Pancreas (tissue), 10 donors: ENCODE data around the gene CSMD2. TPM values are rescaled to one million over a fixed set of nuclear protein-coding genes. Genes with fewer than 3 reads are reported as not detected.

Experiments used
- ATAC-seq, 4 donors: fragments of 200-7000 bp; cut with Tn5 transposase; one replicate each; pipeline versions ENCODE4 v1.8.0 to v1.9.1; 2020; ENCODE audit warnings: mild to moderate bottlenecking in 4 of 4, moderate library complexity in 4 of 4
- DNase-seq, 6 donors: peaks; one replicate each; pipeline ENCODE4 v3.0.0-alpha.2; 2020
- FAIRE-seq: peaks from 2 replicates; lab custom pipeline; 2012; peaks lifted over from hg19 to GRCh38; lab: Jason Lieb, UNC
- H3K27ac ChIP-seq, 4 donors: fragments of 200-600 bp; sonication (generic); 1 replicate in 3 of 4; 2 replicates in 1 of 4; pipeline versions ENCODE4 v1.5.0 to v1.8.0; 2020
- H3K27me3 ChIP-seq, 4 donors: fragments of 200-600 bp; one replicate each; pipeline ENCODE4 v1.8.0; 2021
- H3K36me3 ChIP-seq, 3 donors: fragments of 200-600 bp; sonication (generic) in 1 of 3; one replicate each; pipeline versions ENCODE4 v1.5.0 to v1.8.0; 2020 to 2021
- H3K4me1 ChIP-seq, 3 donors: fragments of 200-600 bp; one replicate each; pipeline ENCODE4 v1.8.0; 2021
- H3K4me3 ChIP-seq, 4 donors: fragments of 200-600 bp; sonication (generic) in 2 of 4; one replicate each; pipeline versions ENCODE4 v1.5.0 to v1.8.0; 2020 to 2021
- H3K9me3 ChIP-seq, 4 donors: fragments of 200-600 bp; one replicate each; pipeline ENCODE4 v1.8.0; 2021
- CTCF ChIP-seq, 4 donors: fragments of 200-600 bp; sonication (generic) in 3 of 4; IDR thresholded peaks; one replicate each; pipeline versions ENCODE4 v1.5.0 to v1.8.0; 2021; ENCODE audit warnings: antibody characterized with exemption in 4 of 4
- WGBS, 2 donors: extraction: QIAGEN DNeasy Blood & Tissue Kit; methylation state at CpG; one replicate each; pipeline ENCODE4 v1.1.7; 2013; 5-methylcytosine and 5-hydroxymethylcytosine counted together
- intact Hi-C, 3 donors: fragments of 100-400 bp; cut with DNase I; formaldehyde crosslinking; loops; one replicate each; pipeline versions ENCODE4 v1.11.1 to v1.14.2; 2022
- polyA plus RNA-seq, 2 donors: library from polyadenylated mRNA; stranded (reverse); fragments of 200-250 nt; gene quantifications; one replicate each; pipeline ENCODE4 v1.2.3, GENCODE V29; 2013
- total RNA-seq, 6 donors: library from RNA; stranded (reverse); fragmentation: NEBNext Ultra II Directional in 4 of 6; extraction: Animal tissue kit (Norgen Biotek cat#: 25700) in 4 of 6; gene quantifications; one replicate each; pipeline versions ENCODE4 v1.2.1 to v1.2.4, GENCODE V29; 2021 to 2023
- donor health status: healthy with polysubstance abuse.
- donor health status: DM: no; HTN: no; CAD: no; lungs with moderate emphysema.
- donor health status: DM: no; HTN: no; CAD: no.
- donor health status: control.
- donor health status: control.
- donor health status: Bipolar disorder and iron deficiency.
- donor health status: DM: yes; HTN: yes; CAD: no.
- donor health status: DM: no; HTN: no; CAD: no.
- donor health status: DM: no; HTN: no; CAD: no.
- donor health status: DM: yes; HTN: yes; CAD: no.

The CSMD2 gene
- total and polyA plus RNA-seq, 8 donors = 0.04 to 2.0 (median 0.36) TPM

- no peak overlapping the region for H3K4me3 ChIP-seq
- TF ChIP-seq CTCF (IDR thresholded peaks at IDR 0.05) = no peak
- H3K4me1 ChIP-seq = no peaks in the 10 kb centered on the region
- FAIRE-seq (no peak), ATAC-seq (no peak), DNase-seq (no peak)
- intact Hi-C loops = no loop called here
- H3K27me3 ChIP-seq = no peaks in the 10 kb centered on the region
- no peaks in the 10 kb centered on the region for H3K9me3 ChIP-seq
- H3K27ac ChIP-seq = no peak overlapping the region
- no peaks in the 10 kb centered on the region for H3K36me3 ChIP-seq
- 32 to 33% methylated on average over 2 of the region's 2 CpGs for WGBS, 2 donors
These were observed 454.1 kb downstream of the CSMD2 start for GRCh38 chr1:33710967-33711366.

GRCh38 chr1:33709783-33710718 is 455.0 kb downstream of the CSMD2 start:
- DNase-seq (no peak), FAIRE-seq (no peak), ATAC-seq (no peak)
- peaks cover 0 to 5% (median 0%) of the 10 kb centered on the region in 4 donors for H3K27me3 ChIP-seq
- no peak overlapping the region for H3K27ac ChIP-seq
- H3K4me1 ChIP-seq = no peaks in the 10 kb centered on the region
- WGBS, 2 donors = 73 to 81% methylated on average over 6 of the region's 6 CpGs
- intact Hi-C loops = no loop called here
- no peak for TF ChIP-seq CTCF (IDR thresholded peaks at IDR 0.05)
- no peaks in the 10 kb centered on the region for H3K9me3 ChIP-seq
- no peaks in the 10 kb centered on the region for H3K36me3 ChIP-seq
- no peak overlapping the region for H3K4me3 ChIP-seq

- no peak overlapping the region for H3K27ac ChIP-seq
- peaks cover 0 to 7% (median 0%) of the 10 kb centered on the region in 4 donors for H3K27me3 ChIP-seq
- ATAC-seq (no peak), FAIRE-seq (no peak), DNase-seq (no peak)
- no peak overlapping the region for H3K4me3 ChIP-seq
- TF ChIP-seq CTCF (IDR thresholded peaks at IDR 0.05) = no peak
- no peaks in the 10 kb centered on the region for H3K36me3 ChIP-seq
- no peaks in the 10 kb centered on the region for H3K4me1 ChIP-seq
- H3K9me3 ChIP-seq = no peaks in the 10 kb centered on the region
- intact Hi-C loops = no loop called here
- 68 to 72% methylated on average over 9 of the region's 9 CpGs for WGBS, 2 donors
These were observed 455.8 kb downstream of the CSMD2 start for GRCh38 chr1:33709174-33709782.

- no peaks in the 10 kb centered on the region for H3K9me3 ChIP-seq
- peaks cover 0 to 7% (median 0%) of the 10 kb centered on the region in 4 donors for H3K27me3 ChIP-seq
- no peaks in the 10 kb centered on the region for H3K36me3 ChIP-seq
- 73 to 81% methylated on average over 12 of the region's 12 CpGs for WGBS, 2 donors
- DNase-seq = no peak
- intact Hi-C loops = no loop called here
- H3K27ac ChIP-seq = no peak overlapping the region
- ATAC-seq = no peak
- TF ChIP-seq CTCF (IDR thresholded peaks at IDR 0.05) = no peak
- H3K4me1 ChIP-seq = no peaks in the 10 kb centered on the region
- H3K4me3 ChIP-seq = no peak overlapping the region
- FAIRE-seq = no peak
These were observed 458.3 kb downstream of the CSMD2 start for GRCh38 chr1:33706634-33707255.
